ENCODE data around the gene CYTH3. TPM values are rescaled to one million over a fixed set of nuclear protein-coding genes. Genes with fewer than 3 reads are reported as not detected.
"Not testable (repeated sequence)": the region's sequence is repeated elsewhere in the genome, so short reads cannot be mapped to it uniquely, and the experiment has no call there.

Gene CYTH3
- total RNA-seq, 2 donors from 2014 or later, result 1.4 to 2.0 TPM

DNA sequence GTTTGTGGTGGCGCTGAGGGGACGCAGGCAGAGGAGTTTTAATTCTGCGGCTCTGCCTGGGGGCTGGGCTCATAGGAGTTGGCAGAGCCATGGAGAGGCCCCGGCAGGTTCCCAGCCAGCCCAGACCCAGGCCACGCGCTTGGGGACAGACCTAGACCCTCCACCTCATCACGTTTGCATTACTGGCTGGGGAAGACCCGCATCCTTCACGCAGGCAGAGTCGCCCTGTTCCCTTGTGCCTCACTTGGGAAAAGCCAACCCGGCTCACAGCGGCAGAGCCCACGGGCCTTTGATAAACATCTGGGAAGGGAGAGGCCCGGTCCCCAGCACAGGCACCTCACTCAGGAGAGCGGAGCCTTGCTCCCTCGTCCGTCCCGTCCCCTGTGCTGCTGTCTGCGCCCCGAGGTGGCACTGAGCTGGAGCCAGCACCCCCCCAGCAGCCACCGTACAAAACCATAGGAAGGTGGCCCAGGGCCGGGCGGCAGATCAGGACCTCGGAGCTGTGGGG lies 112.8 kb downstream of the CYTH3 start:
- H3K27me3 Mint-ChIP-seq (ENCODE audit: low read depth), result no peaks in the 10 kb centered on the region
- H3K9me3 Mint-ChIP-seq, result no peaks in the 10 kb centered on the region
- ATAC-seq (replicated peaks in 1 of 2) (no peak), DNase-seq (no peak)
- no peaks in the 10 kb centered on the region for H3K4me1 Mint-ChIP-seq (ENCODE audit: low read depth)
- H3K4me3 Mint-ChIP-seq, result no peak overlapping the region
- H3K36me3 Mint-ChIP-seq (ENCODE audit: insufficient read depth in 2 of 2), result peaks cover 0 to 5% of the 10 kb centered on the region in 2 donors
- H3K27ac Mint-ChIP-seq, result no peak overlapping the region

DNA sequence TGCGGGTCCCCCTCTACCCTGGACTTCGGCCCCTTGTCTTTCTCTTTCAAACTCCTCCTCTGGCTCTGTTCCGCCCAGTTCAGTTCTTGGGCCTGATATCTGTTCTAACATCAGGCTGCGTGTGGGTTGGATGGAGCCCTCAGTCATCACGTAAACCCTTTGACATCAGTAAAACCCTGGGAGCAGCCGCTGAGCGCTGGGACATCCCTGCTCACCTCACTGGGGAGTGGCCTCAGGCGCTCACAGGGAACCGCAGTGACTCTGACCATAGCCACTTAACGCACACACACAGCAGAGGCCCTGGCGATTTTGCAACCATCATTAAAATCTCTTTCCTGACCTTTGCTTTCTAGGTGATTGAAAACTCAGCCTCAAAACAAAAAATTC lies 113.3 kb downstream of the CYTH3 start:
- Mint-ChIP-seq H3K27ac (no peak overlapping the region), H3K36me3 (ENCODE audit: insufficient read depth in 2 of 2) (peaks cover 0 to 5% of the 10 kb centered on the region in 2 donors), H3K4me3 (no peak overlapping the region), H3K27me3 (ENCODE audit: low read depth) (no peaks in the 10 kb centered on the region), H3K9me3 (no peaks in the 10 kb centered on the region), H3K4me1 (ENCODE audit: low read depth) (no peaks in the 10 kb centered on the region)
- ATAC-seq (replicated peaks in 1 of 2) (no peak), DNase-seq (no peak)

DNA sequence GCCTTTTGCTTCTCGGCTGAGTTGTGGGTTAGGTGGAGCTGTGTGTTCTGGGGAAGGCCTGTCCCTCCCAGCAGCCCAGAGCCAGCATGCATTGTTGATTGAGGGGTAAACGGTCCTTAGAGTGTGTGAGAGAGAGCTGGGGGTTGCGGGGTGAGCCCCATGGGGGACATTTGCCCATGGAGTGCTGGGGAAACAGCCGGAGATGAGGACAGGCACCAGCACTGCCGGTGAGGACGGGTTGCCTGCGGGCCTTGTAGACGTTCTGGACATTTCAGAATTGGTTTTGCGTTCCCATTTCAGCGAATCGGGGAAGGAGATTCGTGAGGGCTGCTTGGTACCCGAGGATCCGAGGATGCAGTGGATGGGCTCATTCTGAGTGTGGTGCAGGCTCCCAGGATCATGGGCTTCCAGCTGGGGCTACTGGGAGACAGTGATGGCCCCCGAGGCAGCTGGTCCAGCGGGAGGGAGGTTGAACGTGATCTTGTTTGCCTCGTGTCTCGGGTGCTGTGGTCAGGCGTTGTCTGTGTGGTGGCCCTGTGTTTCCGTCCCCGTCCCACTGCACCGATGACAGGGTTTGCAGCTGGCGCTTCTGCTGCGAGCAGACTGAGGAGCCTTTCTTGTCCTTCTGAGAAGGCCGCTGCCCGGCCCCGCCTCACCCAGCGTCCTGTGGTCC lies 113.9 kb downstream of the CYTH3 start:
- Mint-ChIP-seq H3K4me3 (no peak overlapping the region), H3K36me3 (ENCODE audit: insufficient read depth in 2 of 2) (peaks cover 0 to 5% of the 10 kb centered on the region in 2 donors), H3K27me3 (ENCODE audit: low read depth) (no peaks in the 10 kb centered on the region), H3K4me1 (ENCODE audit: low read depth) (no peaks in the 10 kb centered on the region), H3K27ac (no peak overlapping the region), H3K9me3 (no peaks in the 10 kb centered on the region)
- no peak for DNase-seq
- no peak for ATAC-seq (replicated peaks in 1 of 2)

DNA sequence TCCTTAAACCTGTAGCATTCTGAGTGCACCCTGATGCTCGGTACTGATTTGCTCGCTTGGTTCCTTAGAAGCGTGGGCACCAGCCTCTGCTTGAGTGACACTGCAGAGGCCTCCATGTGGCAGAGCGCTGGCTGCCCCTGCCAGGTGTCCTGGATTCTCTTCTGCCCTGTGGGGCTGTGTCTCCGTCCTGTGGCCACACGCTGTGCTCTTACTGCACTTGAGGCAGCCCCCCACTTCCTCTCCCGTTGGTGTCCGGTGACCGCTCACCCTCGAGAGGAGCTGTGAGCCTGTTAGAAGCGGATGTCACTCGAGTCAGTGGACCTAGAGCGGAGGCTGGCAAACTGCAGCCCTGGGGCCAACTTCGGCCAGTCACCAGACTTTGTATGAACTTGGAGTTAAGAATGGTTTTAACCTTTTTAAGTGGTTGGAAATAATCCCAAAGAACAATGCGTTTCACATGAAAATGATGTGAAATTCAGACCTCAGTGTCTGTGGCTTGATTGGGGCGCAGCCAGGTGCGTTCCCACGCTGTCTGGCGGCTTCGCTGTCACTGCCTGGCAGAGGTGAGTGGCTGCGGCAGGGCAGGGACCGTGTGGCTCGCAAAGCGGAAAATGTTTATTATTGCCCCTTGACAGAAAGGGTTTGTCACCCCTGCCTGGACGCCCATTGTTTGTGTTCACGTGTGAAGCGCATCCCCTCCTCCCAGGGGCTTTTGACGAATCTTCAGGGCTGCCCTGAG lies 114.6 kb downstream of the CYTH3 start:
- ATAC-seq (replicated peaks in 1 of 2), result no peak
- Mint-ChIP-seq H3K4me1 (ENCODE audit: low read depth) (no peaks in the 10 kb centered on the region), H3K36me3 (ENCODE audit: insufficient read depth in 2 of 2) (peaks cover 0 to 7% of the 10 kb centered on the region in 2 donors), H3K9me3 (no peaks in the 10 kb centered on the region), H3K27ac (no peak overlapping the region), H3K27me3 (ENCODE audit: low read depth) (no peaks in the 10 kb centered on the region), H3K4me3 (no peak overlapping the region)
- no peak for DNase-seq

DNA sequence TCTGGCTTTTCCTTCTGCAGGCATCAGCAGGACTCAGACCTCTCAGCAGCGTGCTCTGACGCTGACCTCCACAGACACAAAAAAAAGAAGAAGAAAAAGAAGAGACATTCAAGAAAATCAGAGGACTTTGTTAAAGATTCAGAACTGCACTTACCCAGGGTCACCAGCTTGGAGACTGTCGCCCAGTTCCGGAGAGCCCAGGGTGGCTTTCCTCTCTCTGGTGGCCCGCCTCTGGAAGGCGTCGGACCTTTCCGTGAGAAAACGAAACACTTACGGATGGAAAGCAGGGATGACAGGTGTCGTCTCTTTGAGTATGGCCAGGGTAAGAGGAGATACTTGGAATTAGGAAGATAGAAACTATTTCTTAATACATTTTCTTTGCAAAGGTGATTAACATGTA lies 115.7 kb downstream of the CYTH3 start:
- no peaks in the 10 kb centered on the region for H3K27me3 Mint-ChIP-seq (ENCODE audit: low read depth)
- no peak overlapping the region for H3K4me3 Mint-ChIP-seq
- ATAC-seq (replicated peaks in 1 of 2) (no peak), DNase-seq (no peak)
- H3K9me3 Mint-ChIP-seq, result no peaks in the 10 kb centered on the region
- no peaks in the 10 kb centered on the region for H3K4me1 Mint-ChIP-seq (ENCODE audit: low read depth)
- peaks cover 0 to 10% of the 10 kb centered on the region in 2 donors for H3K36me3 Mint-ChIP-seq (ENCODE audit: insufficient read depth in 2 of 2)
- H3K27ac Mint-ChIP-seq, result no peak overlapping the region

DNA sequence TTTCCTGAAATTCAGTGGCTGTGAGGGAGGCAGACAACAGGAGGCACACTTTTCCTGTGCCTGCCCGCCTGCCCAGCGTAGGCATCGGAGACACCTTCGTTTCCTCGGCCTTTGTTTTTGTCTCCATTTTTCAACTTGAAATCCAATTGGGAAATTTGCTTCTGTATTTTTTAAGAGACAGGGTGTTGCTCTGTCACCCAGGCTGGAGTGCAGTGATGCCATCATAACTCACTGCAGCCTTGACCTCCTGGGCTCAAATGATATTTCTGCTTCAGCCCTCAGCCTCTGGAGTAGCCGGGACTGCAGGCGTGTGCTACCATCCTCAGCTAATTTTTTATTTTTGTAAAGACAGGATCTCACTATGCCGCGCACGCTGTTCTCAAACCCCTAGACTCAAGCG lies 116.8 kb downstream of the CYTH3 start:
- Mint-ChIP-seq H3K9me3 (no peaks in the 10 kb centered on the region), H3K27me3 (ENCODE audit: low read depth) (no peaks in the 10 kb centered on the region), H3K4me3 (no peak overlapping the region), H3K4me1 (ENCODE audit: low read depth) (no peaks in the 10 kb centered on the region), H3K36me3 (ENCODE audit: insufficient read depth in 2 of 2) (peaks cover 0 to 13% of the 10 kb centered on the region in 2 donors), H3K27ac (peak overlapping the region; percentile 59)
- ATAC-seq (replicated peaks in 1 of 2) (no peak), DNase-seq (no peak)

DNA sequence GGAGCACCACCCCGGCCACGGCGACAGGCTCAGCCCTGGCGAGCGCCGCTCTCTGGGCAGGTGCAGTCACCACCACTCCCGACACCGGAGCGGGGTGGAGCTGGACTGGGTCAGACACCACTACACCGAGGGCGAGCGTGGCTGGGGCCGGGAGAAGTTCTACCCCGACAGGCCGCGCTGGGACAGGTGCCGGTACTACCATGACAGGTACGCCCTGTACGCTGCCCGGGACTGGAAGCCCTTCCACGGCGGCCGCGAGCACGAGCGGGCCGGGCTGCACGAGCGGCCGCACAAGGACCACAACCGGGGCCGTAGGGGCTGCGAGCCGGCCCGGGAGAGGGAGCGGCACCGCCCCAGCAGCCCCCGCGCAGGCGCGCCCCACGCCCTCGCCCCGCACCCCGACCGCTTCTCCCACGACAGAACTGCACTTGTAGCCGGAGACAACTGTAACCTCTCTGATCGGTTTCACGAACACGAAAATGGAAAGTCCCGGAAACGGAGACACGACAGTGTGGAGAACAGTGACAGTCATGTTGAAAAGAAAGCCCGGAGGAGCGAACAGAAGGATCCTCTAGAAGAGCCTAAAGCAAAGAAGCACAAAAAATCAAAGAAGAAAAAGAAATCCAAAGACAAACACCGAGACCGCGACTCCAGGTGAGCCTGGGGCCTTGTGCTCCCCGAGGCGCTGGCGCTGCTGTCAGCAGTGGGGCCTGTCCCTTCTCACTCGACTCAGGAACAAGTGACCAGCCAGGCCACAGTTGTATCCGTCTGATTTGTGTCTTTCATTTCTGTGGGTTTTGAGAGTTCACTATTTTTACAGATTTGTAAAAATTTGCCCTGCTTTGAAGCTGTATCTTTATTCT lies 117.7 kb downstream of the CYTH3 start:
- no peaks in the 10 kb centered on the region for H3K4me1 Mint-ChIP-seq (ENCODE audit: low read depth)
- no peak for DNase-seq
- H3K36me3 Mint-ChIP-seq (ENCODE audit: insufficient read depth in 2 of 2), result peaks cover 0 to 13% of the 10 kb centered on the region in 2 donors
- H3K27ac Mint-ChIP-seq, result no peak overlapping the region
- no peak overlapping the region for H3K4me3 Mint-ChIP-seq
- no peaks in the 10 kb centered on the region for H3K9me3 Mint-ChIP-seq
- no peaks in the 10 kb centered on the region for H3K27me3 Mint-ChIP-seq (ENCODE audit: low read depth)
- no peak for ATAC-seq (replicated peaks in 1 of 2)

DNA sequence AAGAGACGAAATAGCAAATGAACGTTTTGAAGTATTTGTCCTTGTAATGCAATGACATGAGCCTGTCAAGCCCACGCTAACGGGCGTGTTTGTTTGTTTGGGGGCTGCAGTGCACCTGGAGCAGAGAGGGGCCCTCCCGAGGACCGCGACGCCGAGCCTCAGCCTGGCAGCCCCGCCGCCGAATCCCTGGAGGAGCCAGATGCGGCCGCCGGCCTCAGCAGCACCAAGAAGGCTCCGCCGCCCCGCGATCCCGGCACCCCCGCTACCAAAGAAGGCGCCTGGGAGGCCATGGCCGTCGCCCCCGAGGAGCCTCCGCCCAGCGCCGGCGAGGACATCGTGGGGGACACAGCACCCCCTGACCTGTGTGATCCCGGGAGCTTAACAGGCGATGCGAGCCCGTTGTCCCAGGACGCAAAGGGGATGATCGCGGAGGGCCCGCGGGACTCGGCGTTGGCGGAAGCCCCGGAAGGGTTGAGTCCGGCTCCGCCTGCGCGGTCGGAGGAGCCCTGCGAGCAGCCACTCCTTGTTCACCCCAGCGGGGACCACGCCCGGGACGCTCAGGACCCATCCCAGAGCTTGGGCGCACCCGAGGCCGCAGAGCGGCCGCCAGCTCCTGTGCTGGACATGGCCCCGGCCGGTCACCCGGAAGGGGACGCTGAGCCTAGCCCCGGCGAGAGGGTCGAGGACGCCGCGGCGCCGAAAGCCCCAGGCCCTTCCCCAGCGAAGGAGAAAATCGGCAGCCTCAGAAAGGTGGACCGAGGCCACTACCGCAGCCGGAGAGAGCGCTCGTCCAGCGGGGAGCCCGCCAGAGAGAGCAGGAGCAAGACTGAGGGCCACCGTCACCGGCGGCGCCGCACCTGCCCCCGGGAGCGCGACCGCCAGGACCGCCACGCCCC lies 118.5 kb downstream of the CYTH3 start:
- DNase-seq (no peak), ATAC-seq (replicated peaks in 1 of 2) (no peak)
- no peaks in the 10 kb centered on the region for H3K4me1 Mint-ChIP-seq (ENCODE audit: low read depth)
- H3K36me3 Mint-ChIP-seq (ENCODE audit: insufficient read depth in 2 of 2), result peaks cover under 1 to 13% of the 10 kb centered on the region in 2 donors
- no peaks in the 10 kb centered on the region for H3K9me3 Mint-ChIP-seq
- no peak overlapping the region for H3K27ac Mint-ChIP-seq
- no peaks in the 10 kb centered on the region for H3K27me3 Mint-ChIP-seq (ENCODE audit: low read depth)
- no peak overlapping the region for H3K4me3 Mint-ChIP-seq

DNA sequence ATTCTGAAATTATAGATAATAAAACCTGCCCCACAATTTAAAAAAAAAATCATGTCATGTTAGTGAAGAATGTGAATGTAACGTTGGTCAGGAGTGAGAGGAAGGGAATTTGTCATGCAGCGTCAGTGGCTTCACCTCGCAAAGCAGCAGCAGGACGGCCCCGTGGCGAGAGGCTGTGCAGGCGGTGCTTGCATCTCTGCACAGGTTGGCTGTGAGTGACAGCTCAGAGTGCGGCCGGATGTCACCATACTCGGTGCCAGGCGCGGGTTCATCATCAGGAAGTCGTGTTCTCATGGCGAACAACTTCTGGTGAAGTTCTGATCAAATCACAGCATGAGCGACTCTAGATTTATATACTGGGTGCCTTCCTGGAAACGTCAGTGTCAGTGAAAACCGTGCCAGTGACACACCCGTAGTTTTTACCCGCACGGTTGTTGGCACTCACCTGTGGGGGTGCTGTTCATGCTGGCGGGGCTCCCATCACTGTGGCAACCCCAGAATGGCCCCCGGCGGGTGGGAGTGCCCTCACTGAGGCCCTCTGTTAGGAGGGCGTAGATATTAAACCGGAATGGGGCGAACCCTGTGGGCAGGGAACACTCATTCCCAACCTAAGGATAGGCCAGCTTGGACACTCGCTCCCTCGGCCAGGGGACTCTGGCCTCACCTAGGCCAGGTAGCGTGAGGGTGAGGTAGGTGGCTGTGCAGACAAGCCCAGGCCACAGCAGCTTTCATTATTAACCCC lies 120.3 kb downstream of the CYTH3 start:
- Mint-ChIP-seq H3K27me3 (ENCODE audit: low read depth) (no peaks in the 10 kb centered on the region), H3K4me1 (ENCODE audit: low read depth) (no peaks in the 10 kb centered on the region), H3K9me3 (no peaks in the 10 kb centered on the region), H3K4me3 (no peak overlapping the region), H3K36me3 (ENCODE audit: insufficient read depth in 2 of 2) (peaks cover 2 to 10% of the 10 kb centered on the region in 2 donors), H3K27ac (no peak overlapping the region)
- no peak for DNase-seq
- no peak for ATAC-seq (replicated peaks in 1 of 2)

DNA sequence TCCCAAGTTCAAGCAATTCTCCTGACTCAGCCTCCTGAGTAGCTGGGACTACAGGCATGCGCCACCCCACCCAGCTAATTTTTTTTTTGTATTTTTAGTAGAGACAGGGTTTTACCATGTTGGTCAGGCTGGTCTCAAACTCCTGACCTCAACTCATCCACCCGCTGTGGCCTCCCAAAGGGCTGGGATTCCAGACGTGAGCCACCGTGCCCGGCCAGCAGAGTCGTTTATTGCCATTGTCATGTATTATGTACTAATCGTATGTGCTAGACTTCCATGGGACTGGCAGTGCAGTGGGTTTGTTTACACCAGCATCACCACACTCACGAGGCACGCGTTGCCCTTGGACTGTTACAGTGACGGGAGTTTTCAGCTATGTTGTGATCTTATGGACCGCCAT lies 120.9 kb downstream of the CYTH3 start:
- not testable (repeated sequence) for ATAC-seq (replicated peaks in 1 of 2); H3K9me3 Mint-ChIP-seq; DNase-seq; H3K4me1 Mint-ChIP-seq (ENCODE audit: low read depth); H3K27ac Mint-ChIP-seq; H3K4me3 Mint-ChIP-seq; H3K27me3 Mint-ChIP-seq (ENCODE audit: low read depth)
- peaks cover 2 to 10% of the 10 kb centered on the region in 2 donors for H3K36me3 Mint-ChIP-seq (ENCODE audit: insufficient read depth in 2 of 2)

DNA sequence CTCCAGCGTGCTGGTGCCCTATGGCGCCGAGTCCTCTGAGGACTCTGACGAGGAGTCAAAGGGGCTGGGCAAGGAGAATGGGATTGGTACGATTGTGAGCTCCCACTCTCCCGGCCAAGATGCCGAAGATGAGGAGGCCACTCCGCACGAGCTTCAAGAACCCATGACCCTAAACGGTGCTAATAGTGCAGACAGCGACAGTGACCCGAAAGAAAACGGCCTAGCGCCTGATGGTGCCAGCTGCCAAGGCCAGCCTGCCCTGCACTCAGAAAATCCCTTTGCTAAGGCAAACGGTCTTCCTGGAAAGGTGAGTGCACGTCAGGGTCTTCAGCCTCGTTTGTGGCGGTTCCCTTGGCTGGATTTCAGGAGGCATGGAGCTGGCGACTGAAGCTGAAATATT lies 122.4 kb downstream of the CYTH3 start:
- Mint-ChIP-seq H3K4me3 (no peak overlapping the region), H3K36me3 (ENCODE audit: insufficient read depth in 2 of 2) (peaks cover 4 to 18% of the 10 kb centered on the region in 2 donors), H3K27me3 (ENCODE audit: low read depth) (no peaks in the 10 kb centered on the region), H3K4me1 (ENCODE audit: low read depth) (no peaks in the 10 kb centered on the region), H3K9me3 (no peaks in the 10 kb centered on the region), H3K27ac (no peak overlapping the region)
- ATAC-seq (replicated peaks in 1 of 2), result no peak
- no peak for DNase-seq

Measured in activated T-cell treated with anti-CD3 and anti-CD28 coated beads, Interleukin-2, amount 50 U/mL, for 72 hours (primary cell).